ENCODE measurements around the gene GPNMB. TPM values are rescaled to one million over a fixed set of nuclear protein-coding genes. Genes with fewer than 3 reads are reported as not detected.

Gene GPNMB
- total and polyA plus RNA-seq, 4 donors = 2.6 to 10.5 (median 4.9) TPM

GRCh38 chr7:23299770-23300300 lies 53.3 kb downstream of the GPNMB start:
- Histone ChIP-seq H3K27me3 (ENCODE audit: control insufficient read depth in 4 of 4, insufficient read depth in 4 of 4, low read length in 3 of 4) (no peaks in the 10 kb centered on the region), H3K4me1 (ENCODE audit: control insufficient read depth in 4 of 4, insufficient read depth in 4 of 4, low read length in 3 of 4) (peaks cover 6 to 26% (median 19%) of the 10 kb centered on the region in 4 donors), H3K9me3 (ENCODE audit: control insufficient read depth in 4 of 4, low read length in 3 of 4) (no peaks in the 10 kb centered on the region), H3K4me3 (ENCODE audit: low read depth in 1 of 3, low read length in 3 of 3) (peak overlapping the region; percentile 68 to 100 (median 99)), H3K9ac (ENCODE audit: low read depth in 1 of 2, low read length in 2 of 2) (peak overlapping the region; percentile 63 to 99), H3K36me3 (ENCODE audit: control insufficient read depth in 4 of 4, insufficient read depth in 3 of 4, low read depth in 1 of 4, low read length in 3 of 4) (peaks cover 0 to 9% (median 4%) of the 10 kb centered on the region in 4 donors), H3K27ac (ENCODE audit: low read depth in 1 of 2, low read length in 2 of 2) (peak overlapping the region; percentile 85 to 90)
- TF ChIP-seq REST (IDR thresholded peaks at IDR 0.05) = no peak
- TF ChIP-seq FOXA2 (IDR thresholded peaks at IDR 0.05) = no peak
- TF ChIP-seq RXRA (IDR thresholded peaks at IDR 0.05) = no peak
- TF ChIP-seq HNF4G (IDR thresholded peaks at IDR 0.05) = no peak
- no peak for TF ChIP-seq MAX (IDR thresholded peaks at IDR 0.05)
- no peak for TF ChIP-seq HNF4A (conservative IDR thresholded peaks at IDR 0.05)
- no peak for TF ChIP-seq TAF1 (conservative IDR thresholded peaks at IDR 0.05)
- no peak for TF ChIP-seq CTCF (IDR thresholded peaks at IDR 0.05; ENCODE audit: low read depth, low read length, missing input control)
- no peak for TF ChIP-seq EGR1 (IDR thresholded peaks at IDR 0.05; ENCODE audit: low read depth in 2 of 2)
- TF ChIP-seq YY1 (IDR thresholded peaks at IDR 0.05) = no peak
- TF ChIP-seq FOXA1 (IDR thresholded peaks at IDR 0.05) = no peak
- TF ChIP-seq RAD21 (IDR thresholded peaks at IDR 0.05) = no peak
- TF ChIP-seq JUND (IDR thresholded peaks at IDR 0.05) = no peak
- no peak for TF ChIP-seq GABPA (IDR thresholded peaks at IDR 0.05 in 1 of 2, conservative IDR thresholded peaks at IDR 0.05 in 1 of 2)
- no peak for TF ChIP-seq NR2F2 (IDR thresholded peaks at IDR 0.05)
- no peak for TF ChIP-seq ATF3 (IDR thresholded peaks at IDR 0.05)
- peak; percentile 35 for DNase-seq (ENCODE audit: low spot score)
- WGBS = 10% methylated on average over 12 of the region's 12 CpGs

GRCh38 chr7:23306936-23307521 lies 60.5 kb downstream of the GPNMB start:
- Histone ChIP-seq H3K4me3 (ENCODE audit: low read depth in 1 of 3, low read length in 3 of 3) (no peak overlapping the region), H3K27ac (ENCODE audit: low read depth in 1 of 2, low read length in 2 of 2) (no peak overlapping the region), H3K27me3 (ENCODE audit: control insufficient read depth in 4 of 4, insufficient read depth in 4 of 4, low read length in 3 of 4) (no peaks in the 10 kb centered on the region), H3K4me1 (ENCODE audit: control insufficient read depth in 4 of 4, insufficient read depth in 4 of 4, low read length in 3 of 4) (peaks cover 0 to 10% (median 3%) of the 10 kb centered on the region in 4 donors), H3K36me3 (ENCODE audit: control insufficient read depth in 4 of 4, insufficient read depth in 3 of 4, low read depth in 1 of 4, low read length in 3 of 4) (peaks cover 8 to 23% (median 18%) of the 10 kb centered on the region in 4 donors), H3K9ac (ENCODE audit: low read depth in 1 of 2, low read length in 2 of 2) (no peak overlapping the region), H3K9me3 (ENCODE audit: control insufficient read depth in 4 of 4, low read length in 3 of 4) (no peaks in the 10 kb centered on the region)
- no peak for DNase-seq (ENCODE audit: low spot score)
- WGBS = 96% methylated on average over 2 of the region's 2 CpGs
- TF ChIP-seq EGR1 (IDR thresholded peaks at IDR 0.05; ENCODE audit: low read depth in 2 of 2) (no peak), HNF4G (IDR thresholded peaks at IDR 0.05) (no peak), SP1 (IDR thresholded peaks at IDR 0.05) (no peak), REST (IDR thresholded peaks at IDR 0.05) (no peak), FOXA1 (IDR thresholded peaks at IDR 0.05) (no peak), ZBTB33 (IDR thresholded peaks at IDR 0.05) (no peak), RXRA (IDR thresholded peaks at IDR 0.05) (no peak), NR2F2 (IDR thresholded peaks at IDR 0.05) (no peak), TAF1 (conservative IDR thresholded peaks at IDR 0.05) (no peak), YY1 (IDR thresholded peaks at IDR 0.05) (no peak), JUND (IDR thresholded peaks at IDR 0.05) (no peak), FOXA2 (IDR thresholded peaks at IDR 0.05) (no peak), HNF4A (conservative IDR thresholded peaks at IDR 0.05) (no peak)

Measured in liver (tissue), 9 donors.